Measurements from ENCODE around the gene AATK. TPM values are rescaled to one million over a fixed set of nuclear protein-coding genes. Genes with fewer than 3 reads are reported as not detected.

AATK gene

GRCh38 chr17:81067391-81067811 is 98.6 kb downstream of the AATK start:
- H3K36me3 ChIP-seq (ENCODE audit: control insufficient read depth, insufficient read depth, low read length): no peaks in the 10 kb centered on the region
- H4K5ac ChIP-seq (ENCODE audit: low read length): no peak overlapping the region
- no peak overlapping the region for H2AK5ac ChIP-seq (ENCODE audit: low read length)
- H3K27me3 ChIP-seq (ENCODE audit: insufficient read depth, low read length, poor library complexity): no peaks in the 10 kb centered on the region
- no peaks in the 10 kb centered on the region for H3K4me1 ChIP-seq (ENCODE audit: control insufficient read depth, low read depth, low read length)
- no peak overlapping the region for H3K4ac ChIP-seq (ENCODE audit: low read depth, low read length)
- DNase-seq: no peak
- no peak overlapping the region for H3K18ac ChIP-seq (ENCODE audit: low read length)
- no peak overlapping the region for H3K23ac ChIP-seq (ENCODE audit: low read length)
- no peak overlapping the region for H2BK120ac ChIP-seq (ENCODE audit: low read depth, low read length)
- H3K4me3 ChIP-seq (ENCODE audit: low read length): no peak overlapping the region
- no peaks in the 10 kb centered on the region for H3K79me2 ChIP-seq (ENCODE audit: control insufficient read depth, insufficient read depth, low read length)
- H3K4me2 ChIP-seq (ENCODE audit: low read length): no peak overlapping the region
- no peaks in the 10 kb centered on the region for H3K79me1 ChIP-seq (ENCODE audit: low read length)
- no peak overlapping the region for H3K27ac ChIP-seq (ENCODE audit: low read depth, low read length)
- H2BK15ac ChIP-seq (replicated peaks; ENCODE audit: low read depth): no peak overlapping the region
- H3K56ac ChIP-seq (ENCODE audit: low read length): no peak overlapping the region
- H4K8ac ChIP-seq (ENCODE audit: low read depth, low read length): no peak overlapping the region
- no CpG with 5 or more reads among the region's 20 CpGs for WGBS (ENCODE audit: extremely low coverage, insufficient coverage, low lambda C conversion rate)
- H3K9ac ChIP-seq (ENCODE audit: low read length): no peak overlapping the region
- no peak overlapping the region for H2BK5ac ChIP-seq (ENCODE audit: low read length)

Small RNAs within 50 kb of the gene (small RNA-seq; reads per million reads assigned to genes)
- gene MIR1250 (ENCODE audit: insufficient read depth): not detected
- 82.6 reads per million, percentile 96 among the genes with 10 or more reads in this experiment for gene MIR3065 (ENCODE audit: insufficient read depth)
- gene MIR657 (ENCODE audit: insufficient read depth): not detected

Data from mesendoderm (in vitro differentiated cells).